ENCODE results near the gene SMU1. TPM values are rescaled to one million over a fixed set of nuclear protein-coding genes. Genes with fewer than 3 reads are reported as not detected.

The SMU1 gene
- total RNA-seq, 1 experiment from 2014 or later: 30.3 TPM

DNA sequence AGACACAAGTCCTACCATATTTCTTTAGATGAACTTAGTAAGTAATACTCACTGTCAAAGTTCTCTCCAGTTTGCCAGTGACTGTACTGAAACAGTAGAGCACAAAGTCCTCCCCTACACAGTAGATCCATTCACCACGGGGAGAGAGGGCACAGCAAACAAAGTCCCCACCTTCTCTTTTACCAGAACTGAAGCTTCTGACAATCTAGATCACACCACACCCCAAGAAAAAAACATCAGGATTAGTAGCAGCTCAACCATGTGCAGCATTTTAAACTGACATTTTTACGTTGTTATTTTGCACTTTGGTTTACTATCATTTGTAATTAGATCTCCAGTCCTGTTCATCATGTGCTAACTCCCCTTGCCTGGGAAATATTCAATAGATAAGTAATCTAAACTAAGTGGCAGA, 28.4 kb downstream of the SMU1 start:
- ATAC-seq: no peak
- in situ Hi-C loops (cut with HindIII; ENCODE audit: low pct_unique_long_range_greater_than_20kb, low sequenced_read_pairs): no loop called here
- ChIA-PET POLR2A (no interaction called here), CTCF (no interaction called here)
- no peaks in the 10 kb centered on the region for H3K27me3 ChIP-seq (ENCODE audit: control insufficient read depth, insufficient read depth, low read length)
- TF ChIP-seq, protein P1, sequence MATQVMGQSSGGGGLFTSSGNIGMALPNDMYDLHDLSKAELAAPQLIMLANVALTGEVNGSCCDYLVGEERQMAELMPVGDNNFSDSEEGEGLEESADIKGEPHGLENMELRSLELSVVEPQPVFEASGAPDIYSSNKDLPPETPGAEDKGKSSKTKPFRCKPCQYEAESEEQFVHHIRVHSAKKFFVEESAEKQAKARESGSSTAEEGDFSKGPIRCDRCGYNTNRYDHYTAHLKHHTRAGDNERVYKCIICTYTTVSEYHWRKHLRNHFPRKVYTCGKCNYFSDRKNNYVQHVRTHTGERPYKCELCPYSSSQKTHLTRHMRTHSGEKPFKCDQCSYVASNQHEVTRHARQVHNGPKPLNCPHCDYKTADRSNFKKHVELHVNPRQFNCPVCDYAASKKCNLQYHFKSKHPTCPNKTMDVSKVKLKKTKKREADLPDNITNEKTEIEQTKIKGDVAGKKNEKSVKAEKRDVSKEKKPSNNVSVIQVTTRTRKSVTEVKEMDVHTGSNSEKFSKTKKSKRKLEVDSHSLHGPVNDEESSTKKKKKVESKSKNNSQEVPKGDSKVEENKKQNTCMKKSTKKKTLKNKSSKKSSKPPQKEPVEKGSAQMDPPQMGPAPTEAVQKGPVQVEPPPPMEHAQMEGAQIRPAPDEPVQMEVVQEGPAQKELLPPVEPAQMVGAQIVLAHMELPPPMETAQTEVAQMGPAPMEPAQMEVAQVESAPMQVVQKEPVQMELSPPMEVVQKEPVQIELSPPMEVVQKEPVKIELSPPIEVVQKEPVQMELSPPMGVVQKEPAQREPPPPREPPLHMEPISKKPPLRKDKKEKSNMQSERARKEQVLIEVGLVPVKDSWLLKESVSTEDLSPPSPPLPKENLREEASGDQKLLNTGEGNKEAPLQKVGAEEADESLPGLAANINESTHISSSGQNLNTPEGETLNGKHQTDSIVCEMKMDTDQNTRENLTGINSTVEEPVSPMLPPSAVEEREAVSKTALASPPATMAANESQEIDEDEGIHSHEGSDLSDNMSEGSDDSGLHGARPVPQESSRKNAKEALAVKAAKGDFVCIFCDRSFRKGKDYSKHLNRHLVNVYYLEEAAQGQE (IDR thresholded peaks at IDR 0.05; ENCODE audit: insufficient read depth in 1 of 2, low read depth in 2 of 2, low read length in 1 of 2): no peak
- no peak for TF ChIP-seq SIN3A (IDR thresholded peaks at IDR 0.05; ENCODE audit: borderline replicate concordance, insufficient read depth, low read depth, low read length)
- TF ChIP-seq TCF7L2 (IDR thresholded peaks at IDR 0.05; ENCODE audit: low read depth, low read length): no peak
- TF ChIP-seq, protein P2, sequence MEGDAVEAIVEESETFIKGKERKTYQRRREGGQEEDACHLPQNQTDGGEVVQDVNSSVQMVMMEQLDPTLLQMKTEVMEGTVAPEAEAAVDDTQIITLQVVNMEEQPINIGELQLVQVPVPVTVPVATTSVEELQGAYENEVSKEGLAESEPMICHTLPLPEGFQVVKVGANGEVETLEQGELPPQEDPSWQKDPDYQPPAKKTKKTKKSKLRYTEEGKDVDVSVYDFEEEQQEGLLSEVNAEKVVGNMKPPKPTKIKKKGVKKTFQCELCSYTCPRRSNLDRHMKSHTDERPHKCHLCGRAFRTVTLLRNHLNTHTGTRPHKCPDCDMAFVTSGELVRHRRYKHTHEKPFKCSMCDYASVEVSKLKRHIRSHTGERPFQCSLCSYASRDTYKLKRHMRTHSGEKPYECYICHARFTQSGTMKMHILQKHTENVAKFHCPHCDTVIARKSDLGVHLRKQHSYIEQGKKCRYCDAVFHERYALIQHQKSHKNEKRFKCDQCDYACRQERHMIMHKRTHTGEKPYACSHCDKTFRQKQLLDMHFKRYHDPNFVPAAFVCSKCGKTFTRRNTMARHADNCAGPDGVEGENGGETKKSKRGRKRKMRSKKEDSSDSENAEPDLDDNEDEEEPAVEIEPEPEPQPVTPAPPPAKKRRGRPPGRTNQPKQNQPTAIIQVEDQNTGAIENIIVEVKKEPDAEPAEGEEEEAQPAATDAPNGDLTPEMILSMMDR (IDR thresholded peaks at IDR 0.05): no peak
- TF ChIP-seq POLR2AphosphoS5 (IDR thresholded peaks at IDR 0.05; ENCODE audit: low read depth, low read length): no peak
- peaks cover 13% of the 10 kb centered on the region for H3K36me3 ChIP-seq (ENCODE audit: control insufficient read depth, insufficient read depth, low read length)
- H3K27ac ChIP-seq (ENCODE audit: low read length): no peak overlapping the region
- no peaks in the 10 kb centered on the region for H3K9me3 ChIP-seq (ENCODE audit: control insufficient read depth, insufficient read depth, low read depth, low read length)
- DNase-seq (ENCODE audit: low read depth, low spot score): no peak
- BruUV-seq (replicated peaks): no TSS peak
- no peak overlapping the region for H3K4me3 ChIP-seq (ENCODE audit: low read depth in 2 of 2, low read length in 2 of 2)
- intact Hi-C loops (cut with micrococcal nuclease; ENCODE audit: unreplicated experiment): no loop called here
- peaks cover 15% of the 10 kb centered on the region for H3K4me1 ChIP-seq (ENCODE audit: control insufficient read depth, insufficient read depth, low read length)

DNA sequence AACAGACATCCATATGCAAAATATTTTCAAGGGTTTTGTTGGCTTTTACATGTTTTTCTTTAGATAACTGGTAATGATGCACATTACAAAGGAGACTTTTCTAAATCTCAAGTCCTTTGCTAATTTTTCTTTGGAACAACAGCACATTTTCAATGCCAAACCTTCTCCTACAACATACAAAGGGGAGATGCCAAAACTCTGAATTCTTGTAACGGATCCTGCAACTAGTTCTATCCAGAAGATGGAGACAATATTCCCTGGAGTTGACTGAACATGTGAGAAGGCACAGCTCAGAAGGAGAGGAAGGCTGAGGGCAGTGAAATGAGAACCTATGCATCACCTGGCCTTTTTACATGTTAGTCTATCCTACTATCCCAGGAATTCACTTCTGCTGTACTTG, 30.4 kb downstream of the SMU1 start:
- CTCF ChIA-PET: no interaction called here
- H3K36me3 ChIP-seq (ENCODE audit: control insufficient read depth, insufficient read depth, low read length): peaks cover 7% of the 10 kb centered on the region; the same call in 1 of the 2 replicates

More for the DNA sequence above, 30.4 kb downstream of the SMU1 start:
- POLR2A ChIA-PET: interaction anchor here (0.7 kb wide), 1 partner anchor 15 kb away, joined by 5 read pairs; no protein-coding TSS in a partner anchor
- no peak overlapping the region for H3K27ac ChIP-seq (ENCODE audit: low read length)
- H3K4me1 ChIP-seq (ENCODE audit: control insufficient read depth, insufficient read depth, low read length): peaks cover 18% of the 10 kb centered on the region
- intact Hi-C loops (cut with micrococcal nuclease; ENCODE audit: unreplicated experiment): no loop called here
- no peaks in the 10 kb centered on the region for H3K9me3 ChIP-seq (ENCODE audit: control insufficient read depth, insufficient read depth, low read depth, low read length)
- TF ChIP-seq, protein P1 (IDR thresholded peaks at IDR 0.05; ENCODE audit: insufficient read depth in 1 of 2, low read depth in 2 of 2, low read length in 1 of 2): no peak
- no peak for TF ChIP-seq TCF7L2 (IDR thresholded peaks at IDR 0.05; ENCODE audit: low read depth, low read length)
- no peak for TF ChIP-seq POLR2AphosphoS5 (IDR thresholded peaks at IDR 0.05; ENCODE audit: low read depth, low read length)
- no peak for TF ChIP-seq SIN3A (IDR thresholded peaks at IDR 0.05; ENCODE audit: borderline replicate concordance, insufficient read depth, low read depth, low read length)
- TF ChIP-seq, protein P2 (IDR thresholded peaks at IDR 0.05): no peak
- ATAC-seq (no peak), DNase-seq (ENCODE audit: low read depth, low spot score) (no peak)
- no TSS peak for BruUV-seq (replicated peaks)
- in situ Hi-C loops (cut with HindIII; ENCODE audit: low pct_unique_long_range_greater_than_20kb, low sequenced_read_pairs): no loop called here
- no peaks in the 10 kb centered on the region for H3K27me3 ChIP-seq (ENCODE audit: control insufficient read depth, insufficient read depth, low read length)
- no peak overlapping the region for H3K4me3 ChIP-seq (ENCODE audit: low read depth in 2 of 2, low read length in 2 of 2)

Measured in Panc1 (cell line).